ENCODE data around the gene SH2D7. TPM values are rescaled to one million over a fixed set of nuclear protein-coding genes. Genes with fewer than 3 reads are reported as not detected.

The SH2D7 gene
- total RNA-seq (2021) (not detected in 3 replicates), Bru-seq, nascent RNA (not detected)
- long read RNA-seq, experiment 1: 0 reads
- long read RNA-seq, experiment 2: 0 reads
- long read RNA-seq, experiment 3: 0 reads

- no peaks in the 10 kb centered on the region for H3K9me3 Mint-ChIP-seq
- ATAC-seq (no peak; the same call in 1 of the 2 replicates), DNase-seq (ENCODE audit: low spot score) (no peak)
- ChIA-PET CTCF (interaction anchor here (0.5 to 5.0 kb wide), 3 partner anchors 16 to 85 kb away, joined by 3 to 15 read pairs (median 3); no protein-coding TSS in a partner anchor), POLR2A (no interaction called here)
- no peak for TF ChIP-seq CBFB (CRISPR knock-in tag; IDR thresholded peaks at IDR 0.05; ENCODE audit: low read depth)
- no peak for TF ChIP-seq ZNF138 (CRISPR knock-in tag; conservative IDR thresholded peaks at IDR 0.05)
- TF ChIP-seq PRRX2 (CRISPR knock-in tag; IDR thresholded peaks at IDR 0.05): no peak
- TF ChIP-seq GTF2I (CRISPR knock-in tag; conservative IDR thresholded peaks at IDR 0.05): no peak
- TF ChIP-seq TCF7 (CRISPR knock-in tag; IDR thresholded peaks at IDR 0.05; ENCODE audit: low read depth): no peak
- TF ChIP-seq E2F1 (CRISPR knock-in tag; IDR thresholded peaks at IDR 0.05): no peak
- TF ChIP-seq ESRRA (CRISPR knock-in tag; IDR thresholded peaks at IDR 0.05; ENCODE audit: borderline replicate concordance): no peak
- TF ChIP-seq ZNF263 (CRISPR knock-in tag; IDR thresholded peaks at IDR 0.05; ENCODE audit: low read depth): no peak
- no peak for TF ChIP-seq ZNF425 (CRISPR knock-in tag; conservative IDR thresholded peaks at IDR 0.05)
- no peak for TF ChIP-seq E2F5 (CRISPR knock-in tag; IDR thresholded peaks at IDR 0.05)
- TF ChIP-seq GABPB1 (CRISPR knock-in tag; IDR thresholded peaks at IDR 0.05): no peak
- no peak for TF ChIP-seq ZNF396 (CRISPR knock-in tag; IDR thresholded peaks at IDR 0.05; ENCODE audit: borderline replicate concordance)
- no peak for TF ChIP-seq ZMAT4 (CRISPR knock-in tag; IDR thresholded peaks at IDR 0.05)
- TF ChIP-seq NR2C2 (CRISPR knock-in tag; IDR thresholded peaks at IDR 0.05): no peak
- no peak for TF ChIP-seq GRHL2 (CRISPR knock-in tag; IDR thresholded peaks at IDR 0.05; ENCODE audit: insufficient replicate concordance, severe bottlenecking)
- no peak for TF ChIP-seq CTCF (IDR thresholded peaks at IDR 0.05)
- TF ChIP-seq ZNF423 (CRISPR knock-in tag; IDR thresholded peaks at IDR 0.05): no peak
- no peak for TF ChIP-seq NFYB (CRISPR knock-in tag; conservative IDR thresholded peaks at IDR 0.05; ENCODE audit: low read depth)
- TF ChIP-seq EMX1 (CRISPR knock-in tag; IDR thresholded peaks at IDR 0.05): no peak
- TF ChIP-seq ZNF532 (CRISPR knock-in tag; IDR thresholded peaks at IDR 0.05; ENCODE audit: borderline replicate concordance): no peak
- H3K27me3 Mint-ChIP-seq (ENCODE audit: low read depth): peaks cover 41% of the 10 kb centered on the region
- no peaks in the 10 kb centered on the region for H3K36me3 Mint-ChIP-seq
- no peak within 1 kb of the TSS for H3K4me3 Mint-ChIP-seq
- H3K27ac Mint-ChIP-seq: no peak within 1 kb of the TSS
- H3K4me1 Mint-ChIP-seq: no peaks in the 10 kb centered on the region
These were observed at the start of gene SH2D7 for GRCh38 chr15:78092261-78093041. TSS of gene SH2D7 (plus strand) at chr15:78092561. CDS start at chr15:78092585, 24 bp downstream.
